GM13976 (cell line): Measurements from ENCODE around the gene RELCH.

Source experiments
- DNase-seq: peaks from one replicate; pipeline ENCODE4 v3.0.0; 2012; ENCODE audit warnings: low spot score
- in situ Hi-C: fragments of 300-500 bp; cut with MboI; formaldehyde crosslinking; loops from one replicate; pipeline ENCODE4 v1.12.0; 2022; ENCODE audit warnings: low sequenced_read_pairs, mixed read lengths, inconsistent platforms; ENCODE audit not compliant: unreplicated experiment
- TF ChIP-seq, protein P1 (sequence below): IDR thresholded peaks from 2 replicates; pipeline ENCODE4 v1.5.1; 2012; ENCODE audit warnings: borderline replicate concordance, mild to moderate bottlenecking; ENCODE audit not compliant: insufficient read depth; ENCODE audit errors: extremely low read depth, missing control alignments, control extremely low read depth

RELCH gene

DNA sequence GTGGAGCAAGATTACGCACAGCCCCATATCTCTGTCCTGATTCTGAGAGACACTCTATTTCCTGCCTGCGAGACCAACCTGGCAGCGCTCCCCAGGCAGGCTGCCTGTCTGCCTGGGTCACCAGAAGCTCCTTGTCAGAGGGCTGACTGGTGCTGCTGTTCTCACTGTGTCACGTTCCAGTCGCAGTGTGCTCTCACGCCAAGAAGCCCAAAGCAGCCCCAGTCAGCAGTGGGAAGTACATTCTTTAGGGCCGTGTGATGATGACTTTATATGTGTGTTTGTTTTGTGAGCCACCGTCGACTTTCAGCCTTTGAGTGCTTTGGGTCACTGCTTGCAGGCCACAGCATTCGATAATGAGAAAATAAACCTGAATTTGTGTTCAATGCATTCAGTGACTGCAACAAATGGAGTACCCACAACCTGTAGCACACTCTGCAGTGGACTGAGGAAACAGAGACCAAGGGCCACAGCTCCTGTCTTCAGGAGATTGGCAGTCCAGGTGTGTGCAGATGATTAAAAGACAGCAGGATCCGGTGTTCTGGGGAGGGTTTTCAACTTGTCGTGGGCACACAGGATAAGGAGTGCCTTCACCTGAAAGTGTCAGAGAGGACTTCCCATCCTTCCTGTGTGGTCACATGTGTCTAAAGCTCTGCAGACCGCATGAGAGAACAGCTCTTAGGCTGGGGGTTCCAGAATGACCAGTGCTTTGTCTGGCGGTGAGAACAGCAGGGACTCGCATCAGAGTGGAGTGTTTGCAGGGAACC is 142.8 kb downstream of the RELCH start:
- no peak for DNase-seq
- TF ChIP-seq, protein P1, sequence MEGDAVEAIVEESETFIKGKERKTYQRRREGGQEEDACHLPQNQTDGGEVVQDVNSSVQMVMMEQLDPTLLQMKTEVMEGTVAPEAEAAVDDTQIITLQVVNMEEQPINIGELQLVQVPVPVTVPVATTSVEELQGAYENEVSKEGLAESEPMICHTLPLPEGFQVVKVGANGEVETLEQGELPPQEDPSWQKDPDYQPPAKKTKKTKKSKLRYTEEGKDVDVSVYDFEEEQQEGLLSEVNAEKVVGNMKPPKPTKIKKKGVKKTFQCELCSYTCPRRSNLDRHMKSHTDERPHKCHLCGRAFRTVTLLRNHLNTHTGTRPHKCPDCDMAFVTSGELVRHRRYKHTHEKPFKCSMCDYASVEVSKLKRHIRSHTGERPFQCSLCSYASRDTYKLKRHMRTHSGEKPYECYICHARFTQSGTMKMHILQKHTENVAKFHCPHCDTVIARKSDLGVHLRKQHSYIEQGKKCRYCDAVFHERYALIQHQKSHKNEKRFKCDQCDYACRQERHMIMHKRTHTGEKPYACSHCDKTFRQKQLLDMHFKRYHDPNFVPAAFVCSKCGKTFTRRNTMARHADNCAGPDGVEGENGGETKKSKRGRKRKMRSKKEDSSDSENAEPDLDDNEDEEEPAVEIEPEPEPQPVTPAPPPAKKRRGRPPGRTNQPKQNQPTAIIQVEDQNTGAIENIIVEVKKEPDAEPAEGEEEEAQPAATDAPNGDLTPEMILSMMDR: no peak
- in situ Hi-C loops: no loop called here

DNA sequence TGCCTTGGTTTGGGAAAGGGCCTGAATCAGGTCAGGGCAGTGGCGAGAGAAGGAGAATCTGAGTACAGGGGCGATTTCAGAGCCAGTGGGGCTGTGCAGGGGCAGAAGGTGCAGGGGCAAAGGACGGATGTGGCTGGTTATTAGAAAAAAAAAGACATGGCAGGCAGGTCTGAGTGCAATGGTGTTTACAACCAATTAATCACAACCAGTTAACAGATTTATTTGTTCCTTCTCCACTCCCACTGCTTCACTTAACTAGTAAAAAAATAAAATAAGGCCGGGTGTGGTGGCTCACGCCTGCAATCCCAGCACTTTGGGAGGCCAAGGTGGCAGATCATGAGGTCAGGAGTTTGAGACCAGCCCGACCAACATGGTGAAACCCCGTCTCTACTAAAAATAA is 143.6 kb downstream of the RELCH start:
- in situ Hi-C loops: no loop called here
- TF ChIP-seq, protein P1: no peak
- no peak for DNase-seq

DNA sequence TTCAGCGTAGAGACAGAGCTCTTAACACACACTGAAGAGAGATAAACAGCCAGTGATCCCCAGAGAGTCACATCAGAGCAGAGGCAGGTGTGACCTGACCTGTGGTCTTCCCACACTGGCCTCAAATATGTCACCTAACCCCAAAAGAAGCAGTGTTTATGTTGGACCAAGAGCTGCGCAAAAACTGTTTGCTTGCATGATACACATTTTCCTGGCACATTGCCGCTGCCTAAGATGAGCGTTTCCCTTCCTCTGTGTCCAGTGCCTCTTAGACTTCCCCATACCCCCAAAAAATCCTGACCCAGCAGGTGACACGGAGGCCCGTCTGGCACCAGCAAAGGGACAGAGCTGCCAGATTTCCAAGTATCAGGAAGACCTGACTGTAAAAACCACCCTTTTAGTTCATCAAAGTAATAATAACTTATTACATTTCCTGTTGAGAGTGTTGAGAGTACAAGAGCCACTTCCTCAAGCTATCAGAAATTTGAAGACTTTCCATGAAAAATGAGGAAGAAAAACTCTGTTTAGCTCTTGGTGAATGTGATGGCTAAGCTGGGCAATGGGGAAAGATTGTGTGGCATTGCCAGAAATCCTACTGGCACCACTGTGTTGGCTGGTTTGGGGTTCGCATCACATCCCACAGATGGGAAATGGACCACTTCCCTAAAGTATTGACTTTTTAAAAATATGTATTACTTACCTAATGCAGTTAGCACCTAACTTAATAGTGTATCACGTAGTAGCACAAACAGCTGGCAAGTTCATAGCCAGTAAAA is 144.7 kb downstream of the RELCH start:
- TF ChIP-seq, protein P1: no peak
- in situ Hi-C loops: no loop called here

DNA sequence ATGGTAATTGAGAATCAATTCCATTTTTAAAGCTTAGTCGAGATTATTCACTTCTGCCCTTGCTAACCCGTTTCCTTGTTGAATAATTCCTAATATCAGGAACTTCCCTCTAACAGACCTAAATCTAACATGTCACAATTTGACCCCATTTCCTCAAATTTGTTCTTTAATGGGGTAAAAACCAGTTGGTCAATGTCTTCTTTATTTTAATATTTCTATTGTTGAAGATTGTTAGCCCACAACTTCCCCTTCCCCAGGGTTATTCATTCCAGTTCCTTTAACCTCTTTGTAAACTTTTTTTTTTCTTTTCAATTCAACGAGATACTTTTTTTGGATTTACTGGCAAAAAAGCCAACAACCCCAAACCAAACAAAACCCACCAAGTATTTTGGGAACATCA is 145.4 kb downstream of the RELCH start:
- in situ Hi-C loops: no loop called here
- TF ChIP-seq, protein P1: no peak
- no peak for DNase-seq

More for the DNA sequence above, 144.7 kb downstream of the RELCH start:
- no peak for DNase-seq

DNA sequence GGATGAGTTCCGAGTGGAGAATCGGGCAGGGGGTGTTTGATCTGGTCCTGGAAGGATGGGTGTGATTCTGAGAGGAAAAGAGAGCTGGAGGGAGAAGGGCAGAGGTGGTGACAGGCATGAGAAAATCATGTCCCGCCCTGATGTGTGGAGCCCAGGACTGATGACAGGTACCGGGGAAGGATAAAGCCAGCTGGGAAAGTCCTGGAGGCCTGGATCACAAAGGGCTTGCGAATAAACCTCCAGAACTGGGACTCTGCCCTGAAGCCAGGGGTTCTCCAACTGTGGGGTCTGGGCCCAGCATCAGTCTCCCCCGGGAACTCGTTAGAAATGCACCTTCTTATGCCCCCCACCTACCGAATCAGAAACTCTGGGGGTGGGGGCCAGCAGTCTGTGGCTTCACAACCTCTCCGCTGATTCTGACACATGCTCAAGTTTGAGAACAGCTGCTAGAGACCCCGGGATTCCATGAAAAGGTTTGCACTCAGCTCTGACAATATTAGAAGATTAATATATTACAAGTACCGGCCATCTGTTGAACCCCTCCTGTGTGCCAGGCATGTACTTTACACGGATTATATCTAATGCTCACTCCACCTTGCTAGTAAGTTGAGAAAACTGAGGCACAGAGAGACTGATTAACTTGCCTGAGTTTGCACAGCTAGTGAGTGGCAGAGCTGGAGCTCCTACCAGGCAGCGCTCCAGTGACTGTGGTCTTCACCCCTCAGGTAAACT is 146.1 kb downstream of the RELCH start:
- in situ Hi-C loops: no loop called here
- TF ChIP-seq, protein P1: no peak
- no peak for DNase-seq

DNA sequence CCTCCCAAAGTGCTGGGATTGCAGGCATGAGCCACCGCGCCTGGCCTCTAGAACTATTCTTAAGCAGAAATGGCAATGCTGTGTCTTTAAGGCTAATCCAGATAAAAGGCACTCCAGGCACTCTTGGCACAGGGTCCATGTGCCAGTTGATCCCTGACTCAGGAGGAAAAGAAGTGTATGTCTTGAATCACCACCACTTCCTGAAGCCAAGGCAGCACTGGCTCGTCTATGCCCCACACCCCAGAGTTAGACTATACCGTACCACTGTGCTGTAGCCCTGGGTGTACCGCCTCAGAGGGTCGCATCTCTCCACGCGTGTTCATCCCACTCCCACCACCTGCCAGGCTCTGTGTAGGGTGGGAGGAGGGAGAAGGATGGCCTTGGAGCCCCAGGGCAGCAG is 147.1 kb downstream of the RELCH start:
- TF ChIP-seq, protein P1: no peak
- DNase-seq: no peak
- in situ Hi-C loops: no loop called here
